WTC11 (cell line): ENCODE measurements around the gene SLC19A1. TPM values are rescaled to one million over a fixed set of nuclear protein-coding genes. Genes with fewer than 3 reads are reported as not detected.
A peak's percentile ranks its signal among the peaks of the same experiment; 100 is the strongest.

Experiments used
- ATAC-seq: fragments of 200-7000 bp; cut with Tn5 transposase; 2 replicates; pipeline ENCODE4 v1.10.0; 2021; ENCODE audit warnings: mild to moderate bottlenecking, moderate library complexity
- CTCF ChIA-PET: fragments of 300-600 bp; sonication (Branson Sonifier 250); formaldehyde crosslinking; loops from one replicate; lab custom pipeline; 2021; ENCODE audit warnings: antibody characterized with exemption; lab: Charles Lee
- POLR2A ChIA-PET: fragments of 350-600 bp; sonication (Branson Sonifier 250); formaldehyde crosslinking; loops from one replicate; lab custom pipeline; 2021; ENCODE audit warnings: antibody characterized with exemption; lab: Charles Lee
- DNase-seq: peaks from one replicate; pipeline ENCODE4 v3.0.0; 2021; ENCODE audit warnings: low spot score
- H3K27ac Mint-ChIP-seq: 2 replicates; pipeline ENCODE4 v1.8.0; 2021; ENCODE audit warnings: mixed read lengths
- H3K27me3 Mint-ChIP-seq: 2 replicates; pipeline ENCODE4 v1.8.0; 2021; ENCODE audit warnings: low read depth, mild to moderate bottlenecking, moderate library complexity, mixed read lengths
- H3K36me3 Mint-ChIP-seq: 2 replicates; pipeline ENCODE4 v1.8.0; 2021; ENCODE audit warnings: mixed read lengths
- H3K4me1 Mint-ChIP-seq: 2 replicates; pipeline ENCODE4 v1.8.0; 2022; ENCODE audit warnings: mixed read lengths
- H3K4me3 Mint-ChIP-seq: 2 replicates; pipeline ENCODE4 v1.8.0; 2021; ENCODE audit warnings: mild to moderate bottlenecking, moderate library complexity, mixed read lengths
- H3K9me3 Mint-ChIP-seq: 2 replicates; pipeline ENCODE4 v1.8.0; 2021; ENCODE audit warnings: mixed read lengths
- ARID4B ChIP-seq: sonication (generic); formaldehyde crosslinking; IDR thresholded peaks from 2 replicates; pipeline ENCODE4 v1.8.0; 2023; ENCODE audit warnings: missing genetic modification reagents, mild to moderate bottlenecking, borderline replicate concordance
- ESRRA ChIP-seq: sonication (generic); formaldehyde crosslinking; IDR thresholded peaks from 2 replicates; pipeline ENCODE4 v1.8.1; 2022; ENCODE audit warnings: mild to moderate bottlenecking, missing genetic modification reagents, borderline replicate concordance
- FOXP1 ChIP-seq: sonication (generic); formaldehyde crosslinking; IDR thresholded peaks from 2 replicates; pipeline ENCODE4 v1.8.0; 2022; ENCODE audit warnings: missing genetic modification reagents, mild to moderate bottlenecking, moderate library complexity, borderline replicate concordance
- GABPB1 ChIP-seq: sonication (generic); formaldehyde crosslinking; IDR thresholded peaks from 2 replicates; pipeline ENCODE4 v1.8.1; 2023; ENCODE audit warnings: mild to moderate bottlenecking, missing genetic modification reagents
- GTF2I ChIP-seq: fragments of 250-450 bp; sonication (Bioruptor Pico); conservative IDR thresholded peaks from 2 replicates; pipeline ENCODE4 v1.4.0; 2021; ENCODE audit warnings: mild to moderate bottlenecking
- IRF2 ChIP-seq: sonication (generic); formaldehyde crosslinking; IDR thresholded peaks from 2 replicates; pipeline ENCODE4 v1.8.0; 2022; ENCODE audit warnings: low read depth, missing genetic modification reagents, borderline replicate concordance
- KAT7 ChIP-seq: sonication (generic); formaldehyde crosslinking; IDR thresholded peaks from 2 replicates; pipeline ENCODE4 v1.8.1; 2023; ENCODE audit warnings: missing genetic modification reagents, mild to moderate bottlenecking, borderline replicate concordance
- MLX ChIP-seq: sonication (generic); formaldehyde crosslinking; IDR thresholded peaks from 2 replicates; pipeline ENCODE4 v1.8.1; 2023; ENCODE audit warnings: mild to moderate bottlenecking, missing genetic modification reagents, moderate library complexity
- NFE2L1 ChIP-seq: sonication (generic); formaldehyde crosslinking; IDR thresholded peaks from 2 replicates; pipeline ENCODE4 v1.8.1; 2023; ENCODE audit warnings: missing genetic modification reagents
- NR1H2 ChIP-seq: sonication (generic); formaldehyde crosslinking; IDR thresholded peaks from 2 replicates; pipeline ENCODE4 v1.9.0; 2021; ENCODE audit warnings: mild to moderate bottlenecking, moderate library complexity, missing genetic modification reagents
- PRDM15 ChIP-seq: sonication (generic); formaldehyde crosslinking; IDR thresholded peaks from 2 replicates; pipeline ENCODE4 v1.8.0; 2022; ENCODE audit warnings: missing genetic modification reagents
- PRRX2 ChIP-seq: fragments of 250-450 bp; sonication (Bioruptor Pico); IDR thresholded peaks from 2 replicates; pipeline ENCODE4 v1.8.0; 2021; ENCODE audit warnings: mild to moderate bottlenecking
- SMAD3 ChIP-seq: sonication (generic); formaldehyde crosslinking; IDR thresholded peaks from 2 replicates; pipeline ENCODE4 v1.8.0; 2022; ENCODE audit warnings: missing genetic modification reagents, mild to moderate bottlenecking, borderline replicate concordance
- SMAD4 ChIP-seq: sonication (generic); formaldehyde crosslinking; IDR thresholded peaks from 2 replicates; pipeline ENCODE4 v1.8.0; 2022; ENCODE audit warnings: mild to moderate bottlenecking, missing genetic modification reagents
- TCF7 ChIP-seq: sonication (generic); formaldehyde crosslinking; IDR thresholded peaks from 2 replicates; pipeline ENCODE4 v1.8.0; 2022; ENCODE audit warnings: mild to moderate bottlenecking, low read depth, missing genetic modification reagents, moderate library complexity
- TEAD1 ChIP-seq: sonication (generic); formaldehyde crosslinking; IDR thresholded peaks from 2 replicates; pipeline ENCODE4 v1.8.0; 2022; ENCODE audit warnings: mild to moderate bottlenecking, missing genetic modification reagents
- total RNA-seq: library from RNA; stranded (reverse); gene quantifications from 3 replicates; pipeline ENCODE4 v1.2.3, GENCODE V29; 2021
- TF ChIP-seq, protein P1 (sequence below): fragments of 250-450 bp; sonication (Bioruptor Pico); IDR thresholded peaks from 2 replicates; pipeline ENCODE4 v2.1.2; 2022; ENCODE audit warnings: mild to moderate bottlenecking, moderate library complexity
- TF ChIP-seq, protein P2 (sequence below): sonication (generic); formaldehyde crosslinking; IDR thresholded peaks from 2 replicates; pipeline ENCODE4 v1.8.1; 2023; ENCODE audit warnings: mild to moderate bottlenecking, missing genetic modification reagents

The SLC19A1 gene
- total RNA-seq, 1 experiment from 2014 or later, result 29.8 TPM

- TF ChIP-seq GABPB1 (CRISPR knock-in tag) (no peak), IRF2 (CRISPR knock-in tag) (no peak), NFE2L1 (CRISPR knock-in tag) (no peak), GTF2I (CRISPR knock-in tag) (no peak), PRRX2 (CRISPR knock-in tag) (no peak), TCF7 (no peak), TEAD1 (no peak)
- TF ChIP-seq, protein P1, sequence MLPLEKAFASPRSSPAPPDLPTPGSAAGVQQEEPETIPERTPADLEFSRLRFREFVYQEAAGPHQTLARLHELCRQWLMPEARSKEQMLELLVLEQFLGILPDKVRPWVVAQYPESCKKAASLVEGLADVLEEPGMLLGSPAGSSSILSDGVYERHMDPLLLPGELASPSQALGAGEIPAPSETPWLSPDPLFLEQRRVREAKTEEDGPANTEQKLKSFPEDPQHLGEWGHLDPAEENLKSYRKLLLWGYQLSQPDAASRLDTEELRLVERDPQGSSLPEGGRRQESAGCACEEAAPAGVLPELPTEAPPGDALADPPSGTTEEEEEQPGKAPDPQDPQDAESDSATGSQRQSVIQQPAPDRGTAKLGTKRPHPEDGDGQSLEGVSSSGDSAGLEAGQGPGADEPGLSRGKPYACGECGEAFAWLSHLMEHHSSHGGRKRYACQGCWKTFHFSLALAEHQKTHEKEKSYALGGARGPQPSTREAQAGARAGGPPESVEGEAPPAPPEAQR (CRISPR knock-in tag), result no peak
These were observed 8.2 kb downstream of the SLC19A1 start (continued) for GRCh38 chr21:45533846-45534635.

- Mint-ChIP-seq H3K9me3 (no peaks in the 10 kb centered on the region), H3K36me3 (peaks cover 16% of the 10 kb centered on the region), H3K4me3 (no peak overlapping the region), H3K27ac (no peak overlapping the region), H3K4me1 (no peaks in the 10 kb centered on the region), H3K27me3 (no peaks in the 10 kb centered on the region)
- ATAC-seq, result no peak
- ChIA-PET POLR2A (no interaction called here), CTCF (interaction anchor here (1.3 kb wide), 1 partner anchor 19 kb away, joined by 3 read pairs; no protein-coding TSS in a partner anchor)
- DNase-seq, result peak; percentile 5
- TF ChIP-seq ESRRA (CRISPR knock-in tag), result no peak
- TF ChIP-seq, protein P2, sequence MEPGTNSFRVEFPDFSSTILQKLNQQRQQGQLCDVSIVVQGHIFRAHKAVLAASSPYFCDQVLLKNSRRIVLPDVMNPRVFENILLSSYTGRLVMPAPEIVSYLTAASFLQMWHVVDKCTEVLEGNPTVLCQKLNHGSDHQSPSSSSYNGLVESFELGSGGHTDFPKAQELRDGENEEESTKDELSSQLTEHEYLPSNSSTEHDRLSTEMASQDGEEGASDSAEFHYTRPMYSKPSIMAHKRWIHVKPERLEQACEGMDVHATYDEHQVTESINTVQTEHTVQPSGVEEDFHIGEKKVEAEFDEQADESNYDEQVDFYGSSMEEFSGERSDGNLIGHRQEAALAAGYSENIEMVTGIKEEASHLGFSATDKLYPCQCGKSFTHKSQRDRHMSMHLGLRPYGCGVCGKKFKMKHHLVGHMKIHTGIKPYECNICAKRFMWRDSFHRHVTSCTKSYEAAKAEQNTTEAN (CRISPR knock-in tag), result no peak
- no peak for TF ChIP-seq MLX (CRISPR knock-in tag)
- TF ChIP-seq FOXP1 (CRISPR knock-in tag), result no peak
- TF ChIP-seq, protein P1 (CRISPR knock-in tag), result no peak
- TF ChIP-seq SMAD4 (CRISPR knock-in tag), result no peak
- TF ChIP-seq NR1H2 (CRISPR knock-in tag), result no peak
- TF ChIP-seq KAT7, result no peak
- TF ChIP-seq PRDM15 (CRISPR knock-in tag), result no peak
- no peak for TF ChIP-seq ARID4B (CRISPR knock-in tag)
- no peak for TF ChIP-seq SMAD3
These were observed 8.8 kb downstream of the SLC19A1 start for GRCh38 chr21:45533361-45533845.
